Pancreas (tissue), 10 donors: Measurements from ENCODE around the gene ZNF653. TPM values are rescaled to one million over a fixed set of nuclear protein-coding genes. Genes with fewer than 3 reads are reported as not detected.

Experiments
- ATAC-seq, 4 donors: fragments of 200-7000 bp; cut with Tn5 transposase; one replicate each; pipeline versions ENCODE4 v1.8.0 to v1.9.1; 2020; ENCODE audit warnings: mild to moderate bottlenecking in 4 of 4, moderate library complexity in 4 of 4
- DNase-seq, 6 donors: peaks; one replicate each; pipeline ENCODE4 v3.0.0-alpha.2; 2020
- FAIRE-seq: peaks from 2 replicates; lab custom pipeline; 2012; peaks lifted over from hg19 to GRCh38; lab: Jason Lieb, UNC
- H3K27ac ChIP-seq, 4 donors: fragments of 200-600 bp; sonication (generic); 1 replicate in 3 of 4; 2 replicates in 1 of 4; pipeline versions ENCODE4 v1.5.0 to v1.8.0; 2020
- H3K27me3 ChIP-seq, 4 donors: fragments of 200-600 bp; one replicate each; pipeline ENCODE4 v1.8.0; 2021
- H3K36me3 ChIP-seq, 3 donors: fragments of 200-600 bp; sonication (generic) in 1 of 3; one replicate each; pipeline versions ENCODE4 v1.5.0 to v1.8.0; 2020 to 2021
- H3K4me1 ChIP-seq, 3 donors: fragments of 200-600 bp; one replicate each; pipeline ENCODE4 v1.8.0; 2021
- H3K4me3 ChIP-seq, 4 donors: fragments of 200-600 bp; sonication (generic) in 2 of 4; one replicate each; pipeline versions ENCODE4 v1.5.0 to v1.8.0; 2020 to 2021
- H3K9me3 ChIP-seq, 4 donors: fragments of 200-600 bp; one replicate each; pipeline ENCODE4 v1.8.0; 2021
- CTCF ChIP-seq, 4 donors: fragments of 200-600 bp; sonication (generic) in 3 of 4; IDR thresholded peaks; one replicate each; pipeline versions ENCODE4 v1.5.0 to v1.8.0; 2021; ENCODE audit warnings: antibody characterized with exemption in 4 of 4
- WGBS, 2 donors: extraction: QIAGEN DNeasy Blood & Tissue Kit; methylation state at CpG; one replicate each; pipeline ENCODE4 v1.1.7; 2013; 5-methylcytosine and 5-hydroxymethylcytosine counted together
- intact Hi-C, 3 donors: fragments of 100-400 bp; cut with DNase I; formaldehyde crosslinking; loops; one replicate each; pipeline versions ENCODE4 v1.11.1 to v1.14.2; 2022
- polyA plus RNA-seq, 2 donors: library from polyadenylated mRNA; stranded (reverse); fragments of 200-250 nt; gene quantifications; one replicate each; pipeline ENCODE4 v1.2.3, GENCODE V29; 2013
- total RNA-seq, 6 donors: library from RNA; stranded (reverse); fragmentation: NEBNext Ultra II Directional in 4 of 6; extraction: Animal tissue kit (Norgen Biotek cat#: 25700) in 4 of 6; gene quantifications; one replicate each; pipeline versions ENCODE4 v1.2.1 to v1.2.4, GENCODE V29; 2021 to 2023
- donor health status: healthy with polysubstance abuse.
- donor health status: DM: no; HTN: no; CAD: no; lungs with moderate emphysema.
- donor health status: DM: no; HTN: no; CAD: no.
- donor health status: control.
- donor health status: control.
- donor health status: Bipolar disorder and iron deficiency.
- donor health status: DM: yes; HTN: yes; CAD: no.
- donor health status: DM: no; HTN: no; CAD: no.
- donor health status: DM: no; HTN: no; CAD: no.
- donor health status: DM: yes; HTN: yes; CAD: no.

ZNF653 gene
- total RNA-seq, result 1 to 10 TPM; 4.5 to 6.2 (median 5.6) TPM
- 10 to 100 TPM; 21.8 to 25.6 TPM for polyA plus RNA-seq

- Histone ChIP-seq H3K4me3 (peak within 1 kb of the TSS; percentile 73 to 99 (median 98)), H3K27me3 (no peaks in the 10 kb centered on the region), H3K9me3 (no peaks in the 10 kb centered on the region), H3K4me1 (no peaks in the 10 kb centered on the region), H3K36me3 (no peaks in the 10 kb centered on the region), H3K27ac (peak within 1 kb of the TSS; percentile 91 to 99 (median 96))
- FAIRE-seq (no peak), ATAC-seq (peak; percentile 79 to 89 (median 86)), DNase-seq (peak; percentile 91 to 98 (median 94))
- WGBS, 2 donors, result 0% methylated on average over 47 to 65 of the region's 65 CpGs
- no peak for TF ChIP-seq CTCF (IDR thresholded peaks at IDR 0.05)
- intact Hi-C loops, result no loop called here
These were observed at the start of gene ZNF653 for GRCh38 chr19:11505504-11506100. TSS of gene ZNF653 (minus strand) at chr19:11505839. CDS start at chr19:11505786, 53 bp downstream.

GRCh38 chr19:11555246-11555645, 49.6 kb upstream of the ZNF653 start:
- Histone ChIP-seq H3K27me3 (no peaks in the 10 kb centered on the region), H3K4me3 (no peak overlapping the region), H3K9me3 (no peaks in the 10 kb centered on the region), H3K36me3 (peaks cover 0 to 11% (median 0%) of the 10 kb centered on the region in 3 donors), H3K27ac (no peak overlapping the region), H3K4me1 (peaks cover 0 to 10% (median 6%) of the 10 kb centered on the region in 3 donors)
- ATAC-seq (no peak), DNase-seq (no peak), FAIRE-seq (no peak)
- WGBS, 2 donors, result 84 to 89% methylated on average over 6 of the region's 6 CpGs
- intact Hi-C loops, result no loop called here
- TF ChIP-seq CTCF (IDR thresholded peaks at IDR 0.05), result no peak

DNA sequence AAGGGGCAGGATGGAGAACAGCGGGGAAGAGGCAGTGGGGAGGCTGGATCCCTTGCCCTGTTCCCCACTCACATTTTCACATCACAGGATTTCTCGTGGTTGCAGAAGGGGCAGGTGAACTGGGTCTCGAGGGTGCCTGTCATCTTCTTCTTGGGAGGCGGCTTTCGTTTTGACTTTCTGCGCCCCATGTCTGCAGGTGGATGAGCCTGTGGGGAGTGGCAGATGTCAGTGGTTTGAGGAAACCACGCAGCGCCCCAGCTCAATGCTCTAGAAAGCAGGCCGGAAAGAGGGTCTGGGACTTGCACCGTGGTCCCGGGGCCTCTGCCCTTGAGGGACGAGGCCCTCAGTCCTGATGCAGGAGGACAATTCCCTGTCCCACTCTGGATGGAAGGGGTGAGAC, 48.5 kb upstream of the ZNF653 start:
- FAIRE-seq (no peak), DNase-seq (no peak), ATAC-seq (no peak)
- Histone ChIP-seq H3K4me1 (peaks cover 0 to 6% (median 5%) of the 10 kb centered on the region in 3 donors), H3K36me3 (peaks cover 0 to 11% (median 0%) of the 10 kb centered on the region in 3 donors), H3K27ac (no peak overlapping the region), H3K27me3 (no peaks in the 10 kb centered on the region), H3K4me3 (no peak overlapping the region), H3K9me3 (no peaks in the 10 kb centered on the region)
- no peak for TF ChIP-seq CTCF (IDR thresholded peaks at IDR 0.05)
- intact Hi-C loops, result no loop called here
- 88 to 92% methylated on average over 12 of the region's 12 CpGs for WGBS, 2 donors

DNA sequence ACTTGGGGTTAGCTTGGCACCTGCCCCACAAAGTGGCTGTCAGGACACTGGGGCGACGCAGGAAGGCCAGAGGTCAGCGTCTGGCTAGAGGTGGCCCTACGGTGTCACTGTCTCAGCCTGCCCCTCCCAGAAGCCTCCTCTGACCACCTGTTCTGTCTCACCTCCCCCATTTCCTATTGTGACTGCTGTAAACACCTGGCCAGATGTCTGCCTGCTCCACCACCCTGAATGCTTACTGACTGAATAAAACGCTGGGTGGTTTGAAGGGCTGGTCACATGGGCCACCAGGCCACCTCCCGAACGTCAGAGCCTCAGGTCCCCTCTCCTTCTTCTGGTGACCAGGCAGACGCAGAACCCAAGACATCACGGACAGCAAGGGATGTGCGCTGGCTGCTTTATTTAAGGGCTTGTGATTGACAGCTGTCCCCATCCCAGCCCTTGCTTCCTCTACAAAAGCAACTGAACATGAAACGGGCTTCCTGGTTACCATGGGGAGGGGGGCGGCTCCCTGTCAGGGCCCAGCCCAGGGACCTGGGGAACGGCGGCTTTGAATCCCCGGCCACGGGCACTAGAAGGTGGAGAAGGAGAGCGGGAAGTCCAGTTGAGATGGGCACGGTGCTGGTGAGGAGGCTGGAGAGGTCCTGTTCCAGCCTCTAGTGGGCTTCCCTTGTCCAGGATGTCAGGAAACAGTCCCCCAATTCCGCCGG, 47.2 kb upstream of the ZNF653 start:
- FAIRE-seq, result no peak
- Histone ChIP-seq H3K27ac (no peak overlapping the region), H3K9me3 (no peaks in the 10 kb centered on the region), H3K4me3 (no peak overlapping the region), H3K36me3 (peaks cover 0 to 11% (median 0%) of the 10 kb centered on the region in 3 donors), H3K4me1 (peaks cover 0 to 2% (median 0%) of the 10 kb centered on the region in 3 donors), H3K27me3 (no peaks in the 10 kb centered on the region)
- DNase-seq, result no peak
- intact Hi-C loops, result no loop called here
- TF ChIP-seq CTCF (IDR thresholded peaks at IDR 0.05), result no peak
- 84 to 85% methylated on average over 16 to 20 of the region's 20 CpGs for WGBS, 2 donors
- ATAC-seq, result no peak
